Thyroid gland (tissue), 4 donors: ENCODE measurements around the gene TIAM2. TPM values are rescaled to one million over a fixed set of nuclear protein-coding genes. Genes with fewer than 3 reads are reported as not detected.

Source experiments
- DNase-seq, 2 donors: peaks; one replicate each; pipeline ENCODE4 v3.0.0-alpha.2; 2019
- H3K27ac ChIP-seq, 3 donors: fragments of 200-600 bp; sonication (generic); 1 replicate in 2 of 3; 2 replicates in 1 of 3; pipeline ENCODE4 v1.5.1; 2016 to 2019; ENCODE audit warnings: mild to moderate bottlenecking in 1 of 3, moderate library complexity in 1 of 3
- H3K27me3 ChIP-seq: fragments of 200-600 bp; sonication (generic); one replicate; pipeline ENCODE4 v1.5.1; 2019
- H3K36me3 ChIP-seq, 2 donors: fragments of 200-600 bp; sonication (generic); one replicate each; pipeline ENCODE4 v1.5.1; 2016 to 2019
- H3K4me1 ChIP-seq, 2 donors: fragments of 200-600 bp; sonication (generic); one replicate each; pipeline ENCODE4 v1.5.1; 2017 to 2019
- H3K4me3 ChIP-seq, 3 donors: fragments of 200-600 bp; sonication (generic); replicated peaks in 1 of 3; 1 replicate in 2 of 3; 2 replicates in 1 of 3; pipeline ENCODE4 v1.5.1; 2016; ENCODE audit warnings: mild to moderate bottlenecking in 1 of 3
- H3K9me3 ChIP-seq: fragments of 200-600 bp; sonication (generic); one replicate; pipeline ENCODE4 v1.5.1; 2017
- POLR2A ChIP-seq, 2 donors: fragments of 450-650 bp; IDR thresholded peaks; one replicate each; pipeline ENCODE4 v1.6.1; 2017; ENCODE audit warnings: antibody characterized with exemption in 2 of 2, mild to moderate bottlenecking in 2 of 2, moderate library complexity in 1 of 2
- WGBS, 2 donors: methylation state at CpG; one replicate each; pipeline ENCODE4 v1.1.5; 2017; 5-methylcytosine and 5-hydroxymethylcytosine counted together
- intact Hi-C: fragments of 100-400 bp; cut with DNase I; formaldehyde crosslinking; loops from one replicate; pipeline ENCODE4 v1.15.1; 2023
- total RNA-seq, 4 donors: library from RNA; depleted of rRNA; stranded (reverse); fragments of >200 nt; gene quantifications; one replicate each; pipeline ENCODE4 v1.2.3, GENCODE V29; 2016
- TF ChIP-seq, protein P1 (sequence below), 6 experiments: fragments of 200-600 bp in 3 of 6; fragments of 450-650 bp in 3 of 6; sonication (generic) in 3 of 6; IDR thresholded peaks; one replicate each; pipeline ENCODE4 v1.5.1; 2016 to 2019; ENCODE audit warnings: antibody characterized with exemption in 6 of 6, mild to moderate bottlenecking in 2 of 6, inconsistent platforms in 1 of 6, moderate library complexity in 1 of 6

TIAM2 gene
- total RNA-seq, 4 donors from 2014 or later: 11.1 to 26.1 (median 18.5) TPM

- intact Hi-C loops: no loop called here
- 91 to 97% methylated on average over 7 of the region's 7 CpGs for WGBS, 2 donors
Measured at GRCh38 chr6:155147958-155148663, 153.0 kb downstream of the TIAM2 start.

DNA sequence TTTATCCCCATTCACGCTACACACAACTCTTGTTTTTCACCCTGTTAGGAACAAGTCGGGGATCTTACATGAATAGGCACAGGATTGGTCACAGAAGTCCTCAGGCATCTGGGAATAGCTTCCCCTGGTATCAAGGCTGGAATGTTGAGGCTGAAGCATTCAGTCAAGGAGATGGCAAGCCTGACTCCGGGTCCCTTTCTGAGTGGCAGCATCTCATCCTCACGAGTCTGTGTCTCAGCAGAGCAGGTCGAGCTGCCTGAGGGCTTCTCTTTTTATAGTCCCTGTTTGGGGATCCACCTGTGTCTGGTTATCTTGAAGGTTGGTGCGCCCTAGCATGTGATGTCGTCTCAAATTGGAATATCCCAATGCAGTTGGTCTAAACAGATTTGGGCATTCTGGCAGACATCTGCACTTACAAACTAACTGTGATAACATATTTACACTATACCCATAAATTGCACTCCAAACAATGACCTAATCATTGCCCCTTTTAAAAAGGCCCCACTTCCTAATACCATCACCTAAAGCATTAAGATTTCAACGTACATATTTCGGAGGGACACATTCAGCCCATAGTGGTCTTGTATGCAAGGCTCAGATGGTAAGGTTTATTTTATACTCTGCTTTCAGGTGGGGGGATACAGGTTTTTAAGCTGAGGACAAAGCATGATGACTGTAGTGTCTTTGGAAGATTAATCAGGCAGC lies 156.0 kb downstream of the TIAM2 start:
- H3K27me3 ChIP-seq: no peaks in the 10 kb centered on the region
- no peaks in the 10 kb centered on the region for H3K9me3 ChIP-seq
- no peak for TF ChIP-seq POLR2A (IDR thresholded peaks at IDR 0.05)
- TF ChIP-seq, protein P1, sequence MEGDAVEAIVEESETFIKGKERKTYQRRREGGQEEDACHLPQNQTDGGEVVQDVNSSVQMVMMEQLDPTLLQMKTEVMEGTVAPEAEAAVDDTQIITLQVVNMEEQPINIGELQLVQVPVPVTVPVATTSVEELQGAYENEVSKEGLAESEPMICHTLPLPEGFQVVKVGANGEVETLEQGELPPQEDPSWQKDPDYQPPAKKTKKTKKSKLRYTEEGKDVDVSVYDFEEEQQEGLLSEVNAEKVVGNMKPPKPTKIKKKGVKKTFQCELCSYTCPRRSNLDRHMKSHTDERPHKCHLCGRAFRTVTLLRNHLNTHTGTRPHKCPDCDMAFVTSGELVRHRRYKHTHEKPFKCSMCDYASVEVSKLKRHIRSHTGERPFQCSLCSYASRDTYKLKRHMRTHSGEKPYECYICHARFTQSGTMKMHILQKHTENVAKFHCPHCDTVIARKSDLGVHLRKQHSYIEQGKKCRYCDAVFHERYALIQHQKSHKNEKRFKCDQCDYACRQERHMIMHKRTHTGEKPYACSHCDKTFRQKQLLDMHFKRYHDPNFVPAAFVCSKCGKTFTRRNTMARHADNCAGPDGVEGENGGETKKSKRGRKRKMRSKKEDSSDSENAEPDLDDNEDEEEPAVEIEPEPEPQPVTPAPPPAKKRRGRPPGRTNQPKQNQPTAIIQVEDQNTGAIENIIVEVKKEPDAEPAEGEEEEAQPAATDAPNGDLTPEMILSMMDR (IDR thresholded peaks at IDR 0.05): no peak
- intact Hi-C loops: no loop called here
- peaks cover 0 to 8% of the 10 kb centered on the region in 2 donors for H3K4me1 ChIP-seq
- WGBS, 2 donors: 91 to 97% methylated on average over 6 to 7 of the region's 9 CpGs
- no peak overlapping the region for H3K4me3 ChIP-seq
- no peak overlapping the region for H3K27ac ChIP-seq
- DNase-seq: no peak
- H3K36me3 ChIP-seq: no peaks in the 10 kb centered on the region

More at GRCh38 chr6:155147958-155148663, 153.0 kb downstream of the TIAM2 start:
- no peaks in the 10 kb centered on the region for H3K27me3 ChIP-seq
- no peaks in the 10 kb centered on the region for H3K9me3 ChIP-seq
- H3K36me3 ChIP-seq: no peaks in the 10 kb centered on the region
- no peak overlapping the region for H3K27ac ChIP-seq
- TF ChIP-seq POLR2A (IDR thresholded peaks at IDR 0.05): no peak
- TF ChIP-seq, protein P1 (IDR thresholded peaks at IDR 0.05): no peak
- H3K4me1 ChIP-seq: peaks cover 2 to 9% of the 10 kb centered on the region in 2 donors
- DNase-seq: no peak
- H3K4me3 ChIP-seq: no peak overlapping the region

- no peak overlapping the region for H3K4me3 ChIP-seq
- WGBS, 2 donors: 76 to 77% methylated on average over 11 of the region's 11 CpGs
- no peaks in the 10 kb centered on the region for H3K9me3 ChIP-seq
- DNase-seq: no peak
- H3K4me1 ChIP-seq: peaks cover 0 to 8% of the 10 kb centered on the region in 2 donors
- intact Hi-C loops: no loop called here
- no peak for TF ChIP-seq POLR2A (IDR thresholded peaks at IDR 0.05)
- TF ChIP-seq, protein P1 (IDR thresholded peaks at IDR 0.05): no peak
- H3K27ac ChIP-seq: no peak overlapping the region
- no peaks in the 10 kb centered on the region for H3K27me3 ChIP-seq
- H3K36me3 ChIP-seq: no peaks in the 10 kb centered on the region
Measured at GRCh38 chr6:155152211-155153076, 157.3 kb downstream of the TIAM2 start.

- 75 to 81% methylated on average over 11 of the region's 11 CpGs for WGBS, 2 donors
- DNase-seq: no peak
- Histone ChIP-seq H3K4me1 (peaks cover 0 to 16% of the 10 kb centered on the region in 2 donors), H3K36me3 (no peaks in the 10 kb centered on the region), H3K9me3 (no peaks in the 10 kb centered on the region), H3K27ac (no peak overlapping the region), H3K27me3 (no peaks in the 10 kb centered on the region), H3K4me3 (no peak overlapping the region)
- TF ChIP-seq POLR2A (IDR thresholded peaks at IDR 0.05): no peak
- TF ChIP-seq, protein P1 (IDR thresholded peaks at IDR 0.05): no peak
- intact Hi-C loops: no loop called here
Measured at GRCh38 chr6:155154158-155154830, 159.2 kb downstream of the TIAM2 start.
